Activated T-helper 17 cell treated with anti-CD3 and anti-CD28 coated beads, Interleukin-2, amount 50 U/mL, for 72 hours (primary cell): ENCODE data around the gene GAS1. TPM values are rescaled to one million over a fixed set of nuclear protein-coding genes. Genes with fewer than 3 reads are reported as not detected.

Experiments used
- ATAC-seq: fragments of 150-1000 bp; cut with Tn5 transposase; replicated peaks from 2 replicates; pipeline ENCODE4 v1.10.0; 2021; ENCODE audit warnings: mild to moderate bottlenecking, moderate library complexity
- H3K27ac Mint-ChIP-seq: one replicate; pipeline ENCODE4 v1.8.0; 2022; ENCODE audit warnings: mixed read lengths
- H3K27me3 Mint-ChIP-seq: one replicate; pipeline ENCODE4 v1.8.0; 2022; ENCODE audit warnings: mixed read lengths
- H3K36me3 Mint-ChIP-seq: one replicate; pipeline ENCODE4 v1.8.0; 2022; ENCODE audit warnings: low read depth, mild to moderate bottlenecking, mixed read lengths
- H3K4me1 Mint-ChIP-seq: one replicate; pipeline ENCODE4 v1.8.0; 2022; ENCODE audit warnings: mixed read lengths
- H3K4me3 Mint-ChIP-seq: one replicate; pipeline ENCODE4 v1.8.0; 2022; ENCODE audit warnings: mild to moderate bottlenecking, mixed read lengths
- H3K9me3 Mint-ChIP-seq: one replicate; pipeline ENCODE4 v1.8.0; 2022; ENCODE audit warnings: mixed read lengths
- total RNA-seq, 2 donors: library from RNA; stranded (reverse); gene quantifications; one replicate each; pipeline ENCODE4 v1.2.3, GENCODE V29; 2022

Gene GAS1
- total RNA-seq, 2 donors from 2014 or later, result 0.28 TPM; not detected in 1

GRCh38 chr9:86921151-86921923 is 26.0 kb downstream of the GAS1 start:
- Mint-ChIP-seq H3K4me3 (no peak overlapping the region), H3K4me1 (no peaks in the 10 kb centered on the region), H3K9me3 (peaks cover 4% of the 10 kb centered on the region), H3K36me3 (no peaks in the 10 kb centered on the region), H3K27me3 (peaks cover 46% of the 10 kb centered on the region), H3K27ac (no peak overlapping the region)
- no peak for ATAC-seq

DNA sequence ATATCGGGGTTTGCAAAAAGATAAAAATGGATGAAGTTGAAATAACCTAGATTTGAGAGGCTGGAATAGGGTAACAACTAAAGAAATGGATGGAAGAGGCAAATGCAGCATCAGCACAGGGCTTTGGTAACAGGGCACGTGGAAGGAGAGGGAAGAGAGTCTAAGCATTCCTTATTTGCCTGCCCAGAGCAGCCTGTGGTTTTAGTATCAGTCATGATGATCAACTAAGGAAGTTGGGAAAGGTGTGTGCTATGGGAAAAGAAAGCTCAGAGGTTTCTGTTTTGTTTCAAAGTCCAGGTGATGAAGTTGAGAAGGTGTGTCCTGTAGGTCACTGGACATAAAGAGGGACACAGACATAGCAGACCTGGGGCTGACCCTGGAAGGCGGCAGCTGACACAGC is 28.8 kb downstream of the GAS1 start:
- peaks cover 43% of the 10 kb centered on the region for H3K27me3 Mint-ChIP-seq
- no peak for ATAC-seq
- no peak overlapping the region for H3K4me3 Mint-ChIP-seq
- H3K9me3 Mint-ChIP-seq, result peaks cover 4% of the 10 kb centered on the region
- H3K4me1 Mint-ChIP-seq, result no peaks in the 10 kb centered on the region
- H3K36me3 Mint-ChIP-seq, result no peaks in the 10 kb centered on the region
- no peak overlapping the region for H3K27ac Mint-ChIP-seq

DNA sequence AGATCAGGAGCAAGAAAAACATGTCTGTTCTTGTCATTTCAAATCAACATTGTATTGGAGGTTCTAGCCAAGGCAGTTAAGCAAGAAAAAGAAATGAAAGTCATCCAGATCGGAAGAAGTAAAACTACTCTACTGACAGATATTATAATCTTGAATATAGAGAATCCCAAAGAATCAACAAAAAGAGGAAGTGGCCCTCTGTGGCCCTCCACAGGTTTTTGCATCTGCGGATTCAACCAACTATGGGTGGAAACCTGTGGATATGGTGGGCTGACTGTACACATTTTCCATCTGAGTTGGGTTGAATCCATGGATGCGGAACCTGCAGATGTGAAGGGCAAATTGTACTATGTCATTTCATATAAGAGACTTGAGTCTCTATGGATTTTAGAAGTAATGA is 35.1 kb downstream of the GAS1 start:
- no peak for ATAC-seq
- Mint-ChIP-seq H3K36me3 (no peaks in the 10 kb centered on the region), H3K4me1 (no peaks in the 10 kb centered on the region), H3K27ac (no peak overlapping the region), H3K4me3 (no peak overlapping the region), H3K27me3 (peaks cover 41% of the 10 kb centered on the region), H3K9me3 (peaks cover 8% of the 10 kb centered on the region)

DNA sequence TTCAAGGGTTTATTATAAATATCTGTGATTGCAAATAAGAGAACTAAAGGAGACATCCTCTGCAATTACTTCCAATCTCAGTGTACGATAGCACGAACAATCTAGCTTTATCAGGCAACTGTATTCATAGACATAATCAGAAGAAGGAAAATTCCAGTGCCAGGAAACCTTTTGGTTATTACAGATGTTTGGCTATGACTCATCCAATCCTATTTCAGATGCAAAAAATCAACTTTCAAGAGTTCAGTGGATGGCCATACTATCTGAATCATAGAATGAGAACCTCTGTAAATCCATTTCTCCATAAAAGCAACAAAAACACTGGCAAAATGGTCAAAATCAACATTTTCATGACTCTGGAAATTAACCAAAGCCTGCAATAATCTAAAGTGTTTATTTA is 37.9 kb downstream of the GAS1 start:
- Mint-ChIP-seq H3K27me3 (peaks cover 48% of the 10 kb centered on the region), H3K36me3 (no peaks in the 10 kb centered on the region), H3K4me3 (no peak overlapping the region), H3K9me3 (peaks cover 6% of the 10 kb centered on the region), H3K4me1 (no peaks in the 10 kb centered on the region), H3K27ac (no peak overlapping the region)
- no peak for ATAC-seq

- Mint-ChIP-seq H3K27ac (no peak overlapping the region), H3K4me3 (no peak overlapping the region), H3K9me3 (peaks cover 6% of the 10 kb centered on the region), H3K4me1 (no peaks in the 10 kb centered on the region), H3K27me3 (peaks cover 51% of the 10 kb centered on the region), H3K36me3 (no peaks in the 10 kb centered on the region)
- ATAC-seq, result no peak
These were observed 39.0 kb downstream of the GAS1 start for GRCh38 chr9:86908261-86908660.

DNA sequence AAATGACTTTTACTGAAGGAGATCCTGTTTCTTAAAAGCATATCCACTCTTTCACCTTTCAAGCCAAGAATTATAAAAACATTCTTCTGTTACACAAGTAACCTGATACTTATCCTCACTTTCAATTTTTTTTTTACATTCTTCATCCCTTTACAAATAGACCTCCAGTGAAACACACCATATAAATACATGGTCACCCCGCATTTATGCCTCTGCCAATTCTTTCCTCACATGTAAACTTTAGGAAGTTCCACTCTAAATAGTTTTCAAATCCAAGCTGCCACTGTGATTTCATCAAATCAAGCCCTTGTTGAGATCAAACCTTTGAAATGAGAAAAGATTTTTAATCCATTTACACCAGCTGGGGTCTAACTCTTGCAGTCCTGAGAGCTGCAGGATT is 40.0 kb downstream of the GAS1 start:
- H3K27ac Mint-ChIP-seq, result no peak overlapping the region
- ATAC-seq, result no peak

DNA sequence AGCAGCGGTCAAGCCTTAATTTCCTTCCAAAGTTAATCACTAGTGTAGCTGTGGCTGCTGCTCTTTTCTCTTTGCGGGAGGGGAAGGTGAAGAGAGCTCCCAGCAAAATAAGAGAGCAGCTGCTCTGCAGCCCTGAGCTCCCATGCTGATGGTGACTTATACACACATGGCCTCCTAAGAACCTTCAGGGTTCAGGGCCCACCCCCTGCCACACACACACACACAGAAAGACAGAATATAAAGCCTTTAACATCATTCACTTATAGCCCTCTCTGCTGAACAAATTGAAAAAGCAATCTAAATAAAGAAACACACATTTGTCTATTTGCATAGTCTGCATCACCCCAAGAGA is 43.6 kb downstream of the GAS1 start:
- Mint-ChIP-seq H3K27ac (no peak overlapping the region), H3K4me1 (no peaks in the 10 kb centered on the region), H3K9me3 (no peaks in the 10 kb centered on the region), H3K27me3 (peaks cover 57% of the 10 kb centered on the region), H3K36me3 (no peaks in the 10 kb centered on the region), H3K4me3 (no peak overlapping the region)
- ATAC-seq, result no peak

More for the DNA sequence above, 40.0 kb downstream of the GAS1 start:
- H3K36me3 Mint-ChIP-seq, result no peaks in the 10 kb centered on the region
- H3K27me3 Mint-ChIP-seq, result peaks cover 57% of the 10 kb centered on the region
- no peaks in the 10 kb centered on the region for H3K4me1 Mint-ChIP-seq
- no peak overlapping the region for H3K4me3 Mint-ChIP-seq
- peaks cover 6% of the 10 kb centered on the region for H3K9me3 Mint-ChIP-seq

DNA sequence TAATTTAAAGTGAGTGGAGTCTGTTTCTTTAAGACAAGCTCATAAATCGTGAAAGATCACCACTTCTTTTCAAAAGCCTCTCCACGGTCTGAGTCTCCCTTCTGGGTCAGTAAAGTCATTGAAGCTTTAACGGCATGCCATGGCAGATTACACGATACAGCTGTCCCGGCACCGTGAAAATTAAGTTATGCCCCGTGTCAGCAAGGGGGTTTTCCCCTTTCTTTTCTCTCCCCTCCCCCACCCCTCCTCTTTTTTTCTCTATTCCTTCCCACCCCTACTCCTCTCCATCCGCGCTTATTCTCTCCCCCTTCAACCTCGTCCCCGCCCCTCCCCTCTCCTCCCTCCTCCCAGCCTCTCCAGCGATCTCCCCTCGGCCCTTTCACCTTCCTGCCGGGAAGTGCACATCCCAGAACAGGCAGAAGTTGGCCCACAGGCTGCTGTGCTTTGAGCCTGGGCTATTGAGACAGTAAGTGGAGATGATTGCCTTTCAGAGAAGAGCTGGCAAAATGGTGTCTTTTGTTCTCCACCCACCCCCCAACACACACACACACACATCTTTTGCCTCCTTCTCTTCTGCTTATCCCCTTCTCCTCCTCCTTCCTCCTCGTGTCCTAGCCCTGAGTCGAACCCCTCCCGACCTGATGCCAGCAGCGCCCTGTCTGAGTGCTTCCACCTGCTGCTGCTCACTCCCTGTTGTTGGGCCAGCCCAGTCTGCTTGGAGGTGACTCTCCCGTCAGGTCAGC is 44.1 kb downstream of the GAS1 start:
- Mint-ChIP-seq H3K4me1 (no peaks in the 10 kb centered on the region), H3K27ac (no peak overlapping the region), H3K27me3 (peaks cover 57% of the 10 kb centered on the region), H3K9me3 (no peaks in the 10 kb centered on the region), H3K4me3 (no peak overlapping the region), H3K36me3 (no peaks in the 10 kb centered on the region)
- no peak for ATAC-seq

DNA sequence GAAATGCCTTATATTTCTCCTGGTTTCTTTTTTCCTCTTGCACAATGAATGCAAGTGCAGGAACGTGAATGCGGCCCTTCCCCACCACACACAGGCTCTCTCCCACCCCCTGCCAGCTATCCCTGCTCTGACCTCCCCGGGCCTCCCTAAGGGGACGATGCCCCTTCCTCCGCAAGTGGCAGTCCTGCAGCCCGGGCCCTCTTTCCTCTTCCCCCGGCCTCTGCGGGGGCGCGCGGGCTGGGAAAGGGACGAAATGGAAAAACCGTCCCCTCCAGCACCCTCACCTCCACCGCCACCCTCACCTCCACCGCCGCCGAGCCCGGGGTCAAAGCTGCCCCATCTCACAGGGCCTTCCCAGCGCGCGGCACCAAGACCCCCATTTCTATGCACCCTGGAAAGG is 44.7 kb downstream of the GAS1 start:
- Mint-ChIP-seq H3K4me1 (no peaks in the 10 kb centered on the region), H3K27ac (no peak overlapping the region), H3K27me3 (peaks cover 56% of the 10 kb centered on the region), H3K4me3 (no peak overlapping the region), H3K36me3 (no peaks in the 10 kb centered on the region), H3K9me3 (no peaks in the 10 kb centered on the region)
- no peak for ATAC-seq

- no peaks in the 10 kb centered on the region for H3K4me1 Mint-ChIP-seq
- H3K27ac Mint-ChIP-seq, result no peak overlapping the region
- H3K9me3 Mint-ChIP-seq, result no peaks in the 10 kb centered on the region
- ATAC-seq, result no peak
- H3K4me3 Mint-ChIP-seq, result no peak overlapping the region
- H3K36me3 Mint-ChIP-seq, result no peaks in the 10 kb centered on the region
- peaks cover 52% of the 10 kb centered on the region for H3K27me3 Mint-ChIP-seq
These were observed 45.1 kb downstream of the GAS1 start for GRCh38 chr9:86902176-86902575.

DNA sequence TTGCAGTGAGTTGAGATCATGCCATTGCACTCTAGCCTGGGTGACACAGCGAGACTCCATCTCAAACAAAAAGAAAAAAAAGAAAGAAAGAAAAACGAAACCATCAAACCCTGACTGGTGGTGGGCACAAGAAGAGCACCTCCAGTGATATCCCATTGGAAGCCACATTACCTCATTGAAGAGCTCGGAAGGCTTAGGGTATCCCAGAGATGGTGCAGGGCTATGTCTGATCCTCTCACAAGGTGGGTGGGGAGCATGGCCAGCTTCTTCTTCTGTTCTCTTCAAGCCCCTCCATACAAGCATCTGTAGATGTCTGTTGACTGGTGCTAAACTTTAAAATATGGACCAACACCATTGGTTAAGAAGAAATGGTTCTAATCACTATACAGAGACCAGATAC is 45.8 kb downstream of the GAS1 start:
- Mint-ChIP-seq H3K4me1 (no peaks in the 10 kb centered on the region), H3K27me3 (peaks cover 47% of the 10 kb centered on the region), H3K4me3 (no peak overlapping the region), H3K27ac (no peak overlapping the region), H3K9me3 (no peaks in the 10 kb centered on the region), H3K36me3 (no peaks in the 10 kb centered on the region)
- ATAC-seq, result no peak
